ENCODE data around the gene TMEM147. TPM values are rescaled to one million over a fixed set of nuclear protein-coding genes. Genes with fewer than 3 reads are reported as not detected.
A peak's percentile ranks its signal among the peaks of the same experiment; 100 is the strongest.

The TMEM147 gene
- polyA plus RNA-seq, 3 donors from 2014 or later, result 117 to 184 (median 151) TPM

DNA sequence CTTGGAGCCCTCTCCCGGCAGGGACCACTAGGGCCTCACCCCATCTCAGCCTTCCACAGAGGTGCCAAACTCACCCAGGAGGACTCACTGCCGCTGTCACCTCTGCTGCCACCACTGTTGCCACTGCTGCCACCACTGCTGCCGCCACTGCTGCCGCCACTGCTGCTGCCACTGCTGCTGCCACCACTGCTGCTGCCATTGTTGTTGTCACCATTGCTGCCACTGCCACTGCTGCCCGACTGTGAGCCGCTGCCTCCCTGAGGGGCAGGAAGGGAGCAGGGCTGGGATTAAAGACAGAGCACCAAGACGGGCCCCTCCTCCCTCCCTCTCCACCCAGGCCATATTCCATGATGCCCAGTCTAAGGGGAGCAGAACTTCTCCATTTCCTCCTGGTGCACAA is 34.1 kb upstream of the TMEM147 start:
- Mint-ChIP-seq H3K9me3 (no peaks in the 10 kb centered on the region), H3K36me3 (peaks cover 0 to 1% (median 0%) of the 10 kb centered on the region in 3 donors), H3K4me1 (peaks cover 22 to 28% of the 10 kb centered on the region in 2 donors), H3K27ac (no peak overlapping the region), H3K27me3 (ENCODE audit: low read depth in 3 of 3) (peaks cover 3 to 7% (median 7%) of the 10 kb centered on the region in 3 donors), H3K4me3 (peak overlapping the region in 2 of 5 donors; percentile 51 to 69)
- DNase-seq, result no peak

DNA sequence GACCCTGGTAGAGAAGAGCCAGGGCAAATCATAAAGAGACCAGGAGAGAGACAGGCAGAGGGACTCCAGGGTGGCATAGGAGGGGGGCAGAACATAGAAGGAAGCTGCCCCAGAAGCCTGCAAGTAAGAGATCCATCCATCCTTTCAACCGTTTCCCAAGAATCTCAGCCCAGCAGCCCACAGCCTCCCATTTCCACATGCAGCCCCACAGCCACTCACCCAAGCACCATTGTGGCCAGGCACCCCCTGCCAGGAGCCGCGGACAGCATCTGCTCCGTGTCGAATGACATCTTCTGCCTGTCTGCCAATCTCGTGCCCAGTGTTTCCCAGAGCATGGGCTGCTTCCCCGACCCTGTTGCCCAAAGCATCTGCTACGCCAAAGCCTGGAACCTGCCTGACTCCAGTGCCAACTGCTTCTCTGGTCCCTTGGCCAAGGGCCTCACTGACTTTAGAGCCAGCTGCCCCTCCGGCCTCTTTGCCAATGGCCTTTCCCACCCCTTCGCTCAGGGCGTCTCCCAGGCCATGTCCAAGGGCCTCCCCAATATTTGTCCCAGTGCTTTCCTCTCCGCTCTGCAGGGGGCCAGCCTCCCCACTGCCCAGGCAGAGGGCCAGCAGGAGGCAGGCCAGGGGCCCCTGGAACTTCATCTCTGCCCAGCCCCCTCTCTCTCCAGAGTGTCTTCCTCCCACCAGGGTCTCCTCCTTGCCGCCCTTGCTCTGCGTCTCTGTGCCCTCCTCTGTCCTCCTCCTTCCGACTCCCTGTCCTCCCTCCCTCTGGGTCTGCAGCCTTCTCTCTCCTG is 32.4 kb upstream of the TMEM147 start:
- Mint-ChIP-seq H3K27me3 (ENCODE audit: low read depth in 3 of 3) (peaks cover 3 to 7% (median 7%) of the 10 kb centered on the region in 3 donors), H3K27ac (no peak overlapping the region), H3K4me3 (no peak overlapping the region), H3K4me1 (peaks cover 22 to 26% of the 10 kb centered on the region in 2 donors), H3K36me3 (no peaks in the 10 kb centered on the region), H3K9me3 (no peaks in the 10 kb centered on the region)
- no peak for DNase-seq

DNA sequence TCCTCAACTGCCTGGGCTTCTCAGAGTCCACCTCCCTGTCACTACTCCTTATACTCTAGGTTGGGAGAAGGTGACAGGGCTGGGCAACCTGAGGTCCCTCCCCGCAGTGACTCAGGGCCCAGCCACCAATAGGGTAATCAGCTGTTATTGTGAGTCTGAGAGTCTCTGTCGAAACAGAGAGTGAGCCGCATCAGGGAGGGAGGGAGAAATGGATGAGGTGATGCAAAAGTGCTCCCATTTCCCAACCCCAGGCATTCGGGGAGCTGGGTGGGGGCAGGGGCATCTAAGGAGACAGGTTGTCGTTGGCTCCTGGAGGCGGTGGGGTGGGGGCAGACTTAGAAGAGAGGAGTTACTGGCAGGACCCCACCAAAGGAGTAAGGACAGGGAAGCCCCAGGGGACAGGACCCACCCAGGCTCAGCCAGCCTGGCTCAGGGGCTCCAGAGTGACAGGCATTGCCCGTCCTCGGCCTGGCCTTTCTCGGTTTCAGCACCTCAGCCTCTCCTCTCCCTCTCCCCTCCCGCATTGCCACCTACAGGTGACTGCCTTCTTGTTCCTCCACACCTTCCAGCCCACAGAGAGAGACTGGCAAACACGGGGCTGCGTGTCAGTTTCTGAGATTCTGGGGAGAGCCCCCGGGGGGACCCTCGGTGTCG is 31.7 kb upstream of the TMEM147 start, which contains the start of gene DMKN:
Gene DMKN (minus strand): TSS at position 22 of the 654 bp plus-strand sequence. CDS start 174 bp downstream, outside the sequence.
- DNase-seq, result no peak
- H3K4me3 Mint-ChIP-seq, result no peak within 1 kb of the TSS
- H3K36me3 Mint-ChIP-seq, result no peaks in the 10 kb centered on the region
- peaks cover 3 to 10% (median 10%) of the 10 kb centered on the region in 3 donors for H3K27me3 Mint-ChIP-seq (ENCODE audit: low read depth in 3 of 3)
- no peaks in the 10 kb centered on the region for H3K9me3 Mint-ChIP-seq
- H3K27ac Mint-ChIP-seq, result no peak within 1 kb of the TSS
- H3K4me1 Mint-ChIP-seq, result peaks cover 19% of the 10 kb centered on the region in 2 donors

DNA sequence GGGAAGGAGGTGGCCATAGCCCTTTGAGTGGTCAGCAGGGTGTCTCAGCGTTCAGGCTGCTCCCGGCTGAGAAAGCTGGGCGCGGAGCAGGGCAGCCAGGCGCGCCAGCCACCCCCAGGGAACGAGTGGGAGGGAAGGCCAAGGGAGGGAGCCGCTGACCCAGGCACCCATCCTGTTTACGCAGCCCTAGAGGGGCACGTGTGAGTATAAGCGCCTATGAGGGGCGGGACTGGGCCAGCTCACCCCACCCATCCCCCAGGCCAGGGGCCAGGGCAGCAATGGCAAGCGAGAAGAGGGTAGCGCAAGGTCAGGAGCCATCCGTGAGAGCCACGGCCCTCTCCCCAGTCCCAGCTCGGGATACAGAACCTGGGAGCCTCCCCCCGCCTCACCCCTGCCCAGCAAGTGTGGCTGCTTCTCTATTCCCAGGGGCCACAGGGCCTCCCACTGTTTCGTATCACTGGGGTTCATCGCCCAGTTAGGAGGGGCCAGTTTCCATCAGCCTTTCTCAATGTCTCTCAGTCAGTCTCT is 31.1 kb upstream of the TMEM147 start:
- no peak for DNase-seq

DNA sequence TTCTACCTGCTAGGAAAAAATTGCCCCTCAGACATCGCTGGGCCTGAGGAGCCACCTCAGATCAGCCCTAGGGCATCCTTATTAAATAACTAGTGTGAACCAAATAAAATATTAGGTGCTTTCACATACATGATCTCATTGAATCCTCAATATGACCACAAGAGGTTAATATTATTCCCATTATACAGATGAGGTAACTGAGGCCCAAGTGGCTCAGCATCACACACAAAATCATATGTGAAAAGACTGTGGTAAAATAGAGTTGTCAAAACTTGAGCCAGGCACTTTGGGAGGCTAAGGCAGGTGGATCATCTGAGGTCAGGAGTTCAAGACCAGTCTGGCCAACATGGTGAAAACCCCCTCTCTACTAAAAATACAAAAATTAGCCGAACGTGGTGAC is 29.1 kb upstream of the TMEM147 start:
- Mint-ChIP-seq H3K27ac (no peak overlapping the region), H3K4me3 (no peak overlapping the region), H3K27me3 (ENCODE audit: low read depth in 3 of 3) (peaks cover 3 to 11% (median 8%) of the 10 kb centered on the region in 3 donors), H3K9me3 (no peaks in the 10 kb centered on the region), H3K36me3 (no peaks in the 10 kb centered on the region), H3K4me1 (no peaks in the 10 kb centered on the region)
- DNase-seq, result no peak

More for the DNA sequence above, 31.1 kb upstream of the TMEM147 start:
- Mint-ChIP-seq H3K27ac (no peak overlapping the region), H3K9me3 (no peaks in the 10 kb centered on the region), H3K27me3 (ENCODE audit: low read depth in 3 of 3) (peaks cover 3 to 10% (median 10%) of the 10 kb centered on the region in 3 donors), H3K4me1 (peaks cover 13 to 15% of the 10 kb centered on the region in 2 donors), H3K36me3 (no peaks in the 10 kb centered on the region), H3K4me3 (no peak overlapping the region)

DNA sequence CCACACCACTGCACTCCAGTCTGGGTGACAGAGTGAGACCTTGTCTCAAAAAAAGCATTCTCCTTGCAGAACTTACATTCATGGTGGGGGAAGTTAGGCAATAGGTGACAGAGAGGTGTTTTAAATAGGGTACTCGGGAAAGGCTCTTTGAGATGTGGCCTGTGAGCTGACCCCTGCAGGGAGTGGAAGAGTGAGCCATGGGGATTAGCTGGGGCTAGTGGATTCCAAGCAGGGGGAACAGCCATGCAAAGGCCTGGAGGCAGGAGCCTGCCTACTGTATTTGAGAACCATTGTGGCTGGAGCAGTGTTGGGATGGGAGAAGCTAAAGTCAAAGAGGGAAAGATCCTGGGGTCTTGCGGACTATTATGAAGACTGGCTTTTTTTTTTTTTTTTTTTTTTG is 28.1 kb upstream of the TMEM147 start:
- no peaks in the 10 kb centered on the region for H3K4me1 Mint-ChIP-seq

DNA sequence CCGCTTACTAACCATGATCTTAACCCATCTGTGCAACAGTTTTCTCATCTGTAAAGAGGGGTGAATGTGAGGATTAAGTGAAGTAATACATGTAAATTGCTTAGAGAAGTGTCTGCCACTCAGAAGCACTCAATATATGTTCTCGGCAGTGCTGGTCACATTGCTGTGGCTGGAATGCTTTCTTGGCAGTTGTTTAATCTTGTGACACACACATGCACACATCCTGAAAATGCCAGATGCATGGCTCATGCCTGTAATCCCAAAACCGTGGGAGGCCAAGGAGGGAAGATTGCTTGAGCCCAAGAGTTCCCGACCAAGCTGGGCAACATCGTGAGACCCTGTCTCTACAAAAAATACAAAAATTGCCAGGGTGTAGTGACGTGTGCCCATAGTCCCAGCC is 27.1 kb upstream of the TMEM147 start:
- DNase-seq, result no peak
- no peak overlapping the region for H3K27ac Mint-ChIP-seq
- H3K4me3 Mint-ChIP-seq, result no peak overlapping the region
- H3K4me1 Mint-ChIP-seq, result no peaks in the 10 kb centered on the region
- peaks cover 2 to 15% (median 8%) of the 10 kb centered on the region in 3 donors for H3K27me3 Mint-ChIP-seq (ENCODE audit: low read depth in 3 of 3)
- no peaks in the 10 kb centered on the region for H3K9me3 Mint-ChIP-seq
- no peaks in the 10 kb centered on the region for H3K36me3 Mint-ChIP-seq

More for the DNA sequence above, 28.1 kb upstream of the TMEM147 start:
- no peak for DNase-seq
- Mint-ChIP-seq H3K4me3 (no peak overlapping the region), H3K9me3 (no peaks in the 10 kb centered on the region), H3K27me3 (ENCODE audit: low read depth in 3 of 3) (peaks cover 3 to 11% (median 8%) of the 10 kb centered on the region in 3 donors), H3K27ac (no peak overlapping the region), H3K36me3 (no peaks in the 10 kb centered on the region)

DNA sequence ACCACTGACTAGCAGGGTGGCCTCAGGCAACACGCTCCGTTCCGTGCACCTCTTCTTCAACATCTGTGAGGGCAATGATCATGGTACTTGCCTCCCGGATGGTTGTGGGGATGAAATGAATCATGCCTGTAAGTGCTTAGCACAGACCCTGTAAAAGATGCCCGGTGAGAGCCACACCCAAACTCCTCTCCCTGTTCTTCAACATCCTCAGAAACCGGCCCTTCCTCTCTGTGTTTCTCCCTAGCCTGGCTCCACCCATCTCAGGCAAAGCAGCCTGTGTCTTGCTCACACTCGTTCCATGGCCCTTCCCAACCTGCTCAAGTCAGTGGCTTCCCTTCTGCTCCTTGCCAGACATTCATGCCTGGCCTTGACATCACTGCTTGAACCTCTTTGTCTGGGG is 26.1 kb upstream of the TMEM147 start:
- Mint-ChIP-seq H3K27me3 (ENCODE audit: low read depth in 3 of 3) (peaks cover 1 to 17% (median 8%) of the 10 kb centered on the region in 3 donors), H3K27ac (no peak overlapping the region)

DNA sequence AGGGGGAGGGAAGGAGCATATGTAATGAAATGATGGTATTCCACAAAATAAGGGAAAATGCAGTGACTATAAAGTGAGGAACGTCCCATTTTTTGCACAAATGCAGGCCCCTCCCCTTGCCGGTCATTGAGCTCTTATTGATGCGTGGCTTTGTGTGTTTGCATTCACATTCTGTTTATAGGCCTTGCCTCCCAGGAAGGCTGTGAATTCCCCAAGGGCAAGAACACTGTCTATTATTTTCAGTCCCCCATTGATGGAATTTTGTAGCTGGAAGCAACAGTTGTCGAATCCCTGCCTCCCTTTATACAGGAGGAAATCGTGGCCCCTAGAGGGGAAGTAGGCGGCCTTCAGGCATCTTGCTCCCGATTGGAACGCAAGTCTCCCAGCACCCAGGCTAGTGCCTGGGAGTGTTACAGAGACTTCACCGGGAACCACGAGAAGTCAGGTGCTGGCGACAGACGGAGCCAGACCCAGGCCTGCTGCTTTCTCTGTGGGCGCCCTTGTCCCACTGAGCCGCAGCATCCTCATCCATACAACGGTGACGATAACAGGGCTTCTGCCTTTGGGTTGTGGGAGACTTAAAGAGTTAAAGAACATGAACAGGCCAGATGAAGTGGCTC is 24.2 kb upstream of the TMEM147 start:
- Mint-ChIP-seq H3K4me3 (no peak overlapping the region), H3K27me3 (ENCODE audit: low read depth in 3 of 3) (peaks cover 1 to 13% (median 3%) of the 10 kb centered on the region in 3 donors), H3K4me1 (no peaks in the 10 kb centered on the region), H3K9me3 (no peaks in the 10 kb centered on the region), H3K27ac (no peak overlapping the region), H3K36me3 (no peaks in the 10 kb centered on the region)
- no peak for DNase-seq

More for the DNA sequence above, 26.1 kb upstream of the TMEM147 start:
- no peaks in the 10 kb centered on the region for H3K9me3 Mint-ChIP-seq
- no peak for DNase-seq
- H3K36me3 Mint-ChIP-seq, result no peaks in the 10 kb centered on the region
- no peaks in the 10 kb centered on the region for H3K4me1 Mint-ChIP-seq
- no peak overlapping the region for H3K4me3 Mint-ChIP-seq

DNA sequence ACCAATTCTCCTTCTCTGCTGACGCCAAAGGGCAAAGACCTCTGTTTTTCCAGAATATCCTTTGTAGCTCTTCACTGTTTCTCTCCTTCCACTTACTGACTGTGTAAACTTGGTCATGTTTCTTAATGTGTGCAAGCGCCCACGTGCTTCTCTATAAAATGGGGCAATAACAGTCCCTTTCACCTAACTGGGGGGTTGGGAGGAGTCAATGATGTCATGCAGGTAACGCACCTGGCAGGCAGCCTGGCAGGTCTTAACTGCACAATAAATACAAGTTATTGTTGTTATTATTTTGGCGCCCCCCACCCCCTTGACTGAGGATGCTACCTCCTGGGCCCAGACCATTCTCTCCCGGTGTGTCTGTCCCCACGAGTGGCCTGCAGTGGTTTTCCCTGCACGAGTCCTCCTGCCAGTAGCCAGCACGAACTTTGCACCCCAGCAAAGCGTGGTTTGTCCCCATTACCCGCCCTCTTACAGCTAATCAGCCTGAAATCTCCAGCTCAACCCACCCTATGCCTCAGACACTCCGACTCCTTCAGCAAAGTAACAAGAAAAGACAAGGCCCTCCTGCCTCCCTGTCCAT is 22.6 kb upstream of the TMEM147 start:
- no peak overlapping the region for H3K4me3 Mint-ChIP-seq
- H3K27me3 Mint-ChIP-seq (ENCODE audit: low read depth in 3 of 3), result peaks cover 3 to 13% (median 5%) of the 10 kb centered on the region in 3 donors
- H3K9me3 Mint-ChIP-seq, result no peaks in the 10 kb centered on the region
- DNase-seq, result no peak
- no peaks in the 10 kb centered on the region for H3K4me1 Mint-ChIP-seq
- no peak overlapping the region for H3K27ac Mint-ChIP-seq
- H3K36me3 Mint-ChIP-seq, result no peaks in the 10 kb centered on the region

DNA sequence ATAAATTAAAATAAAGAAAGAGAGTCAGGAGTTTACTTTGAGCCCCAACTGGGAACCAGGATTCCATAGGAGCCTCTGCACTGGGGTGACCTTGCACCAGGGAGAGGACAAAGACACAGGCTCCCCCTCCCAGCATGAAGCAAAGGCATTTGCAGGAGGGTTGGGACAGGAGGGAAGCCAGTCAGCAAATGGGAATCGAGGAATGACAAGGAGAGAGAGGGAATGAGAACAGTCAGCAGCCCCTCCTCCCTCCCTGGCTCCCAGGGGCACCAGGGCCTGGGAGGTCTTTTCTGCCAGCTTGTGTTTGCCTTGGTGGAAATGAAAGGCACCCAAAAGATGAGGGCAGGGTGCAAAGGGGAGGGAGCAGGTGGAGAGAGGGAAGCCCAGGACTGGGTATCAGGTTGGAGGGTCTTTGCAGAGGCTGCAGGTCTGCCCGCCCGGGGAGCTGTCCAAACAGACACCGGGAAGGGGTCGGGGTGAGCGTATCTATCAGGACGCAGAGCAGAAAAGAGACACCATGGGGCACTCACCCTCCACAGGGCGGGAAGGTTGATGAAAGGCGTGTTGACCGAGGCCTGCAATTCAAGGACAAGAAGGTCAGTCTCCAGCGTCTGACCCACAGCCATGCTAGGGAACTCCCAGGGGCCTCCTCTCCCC is 21.1 kb upstream of the TMEM147 start:
- Mint-ChIP-seq H3K4me3 (no peak overlapping the region), H3K36me3 (no peaks in the 10 kb centered on the region), H3K27me3 (ENCODE audit: low read depth in 3 of 3) (peaks cover 3 to 10% (median 6%) of the 10 kb centered on the region in 3 donors), H3K9me3 (peaks cover 0 to 1% (median 0%) of the 10 kb centered on the region in 6 donors), H3K4me1 (no peaks in the 10 kb centered on the region), H3K27ac (no peak overlapping the region)
- DNase-seq, result no peak

DNA sequence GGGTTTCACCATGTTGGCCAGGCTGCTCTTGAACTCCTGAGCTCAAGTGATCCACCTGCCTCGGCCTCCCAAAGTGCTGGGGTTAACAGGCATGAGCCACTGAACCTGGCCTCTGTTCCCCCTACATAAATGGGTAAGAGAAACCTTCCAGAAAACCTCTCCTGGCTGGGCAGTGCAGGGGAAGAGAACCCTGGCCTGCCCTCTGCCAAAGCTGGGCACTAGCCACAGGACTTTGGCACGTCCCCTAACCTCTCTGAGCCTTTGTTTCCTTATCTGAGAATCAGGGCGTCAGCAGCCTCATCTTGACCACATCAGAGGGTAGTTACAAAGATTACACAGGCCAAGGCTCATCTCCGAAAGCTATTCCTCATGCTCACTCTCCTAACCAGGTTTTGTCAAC is 19.6 kb upstream of the TMEM147 start:
- DNase-seq, result no peak
- Mint-ChIP-seq H3K9me3 (peaks cover 0 to 1% (median 0%) of the 10 kb centered on the region in 6 donors), H3K4me1 (no peaks in the 10 kb centered on the region), H3K27me3 (ENCODE audit: low read depth in 3 of 3) (peaks cover 3 to 10% (median 6%) of the 10 kb centered on the region in 3 donors), H3K36me3 (no peaks in the 10 kb centered on the region), H3K4me3 (no peak overlapping the region), H3K27ac (no peak overlapping the region)
